ENCODE results near the gene PEPD.

DNA sequence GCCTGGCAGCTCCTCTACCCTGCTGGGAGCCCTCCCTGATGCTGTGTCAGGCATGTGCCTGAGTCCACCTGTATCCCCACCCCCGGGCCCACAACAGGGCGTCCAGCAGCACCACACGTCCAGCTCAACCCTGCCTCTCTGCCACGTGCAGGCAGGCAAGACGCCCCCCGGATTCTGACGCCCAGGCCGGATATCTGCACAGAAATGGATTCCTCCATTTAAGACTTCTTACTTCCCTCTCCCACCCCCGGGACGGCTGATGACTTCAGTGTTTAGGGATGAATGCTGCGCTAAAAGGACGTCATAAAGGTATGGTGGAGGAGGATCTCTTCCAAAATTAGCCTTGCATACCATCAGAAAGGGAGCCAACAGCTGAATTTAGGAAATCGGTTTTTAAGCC is 10.2 kb downstream of the PEPD start:
- TF ChIP-seq, protein P1, sequence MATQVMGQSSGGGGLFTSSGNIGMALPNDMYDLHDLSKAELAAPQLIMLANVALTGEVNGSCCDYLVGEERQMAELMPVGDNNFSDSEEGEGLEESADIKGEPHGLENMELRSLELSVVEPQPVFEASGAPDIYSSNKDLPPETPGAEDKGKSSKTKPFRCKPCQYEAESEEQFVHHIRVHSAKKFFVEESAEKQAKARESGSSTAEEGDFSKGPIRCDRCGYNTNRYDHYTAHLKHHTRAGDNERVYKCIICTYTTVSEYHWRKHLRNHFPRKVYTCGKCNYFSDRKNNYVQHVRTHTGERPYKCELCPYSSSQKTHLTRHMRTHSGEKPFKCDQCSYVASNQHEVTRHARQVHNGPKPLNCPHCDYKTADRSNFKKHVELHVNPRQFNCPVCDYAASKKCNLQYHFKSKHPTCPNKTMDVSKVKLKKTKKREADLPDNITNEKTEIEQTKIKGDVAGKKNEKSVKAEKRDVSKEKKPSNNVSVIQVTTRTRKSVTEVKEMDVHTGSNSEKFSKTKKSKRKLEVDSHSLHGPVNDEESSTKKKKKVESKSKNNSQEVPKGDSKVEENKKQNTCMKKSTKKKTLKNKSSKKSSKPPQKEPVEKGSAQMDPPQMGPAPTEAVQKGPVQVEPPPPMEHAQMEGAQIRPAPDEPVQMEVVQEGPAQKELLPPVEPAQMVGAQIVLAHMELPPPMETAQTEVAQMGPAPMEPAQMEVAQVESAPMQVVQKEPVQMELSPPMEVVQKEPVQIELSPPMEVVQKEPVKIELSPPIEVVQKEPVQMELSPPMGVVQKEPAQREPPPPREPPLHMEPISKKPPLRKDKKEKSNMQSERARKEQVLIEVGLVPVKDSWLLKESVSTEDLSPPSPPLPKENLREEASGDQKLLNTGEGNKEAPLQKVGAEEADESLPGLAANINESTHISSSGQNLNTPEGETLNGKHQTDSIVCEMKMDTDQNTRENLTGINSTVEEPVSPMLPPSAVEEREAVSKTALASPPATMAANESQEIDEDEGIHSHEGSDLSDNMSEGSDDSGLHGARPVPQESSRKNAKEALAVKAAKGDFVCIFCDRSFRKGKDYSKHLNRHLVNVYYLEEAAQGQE (IDR thresholded peaks at IDR 0.05): no peak
- TF ChIP-seq, protein P2, sequence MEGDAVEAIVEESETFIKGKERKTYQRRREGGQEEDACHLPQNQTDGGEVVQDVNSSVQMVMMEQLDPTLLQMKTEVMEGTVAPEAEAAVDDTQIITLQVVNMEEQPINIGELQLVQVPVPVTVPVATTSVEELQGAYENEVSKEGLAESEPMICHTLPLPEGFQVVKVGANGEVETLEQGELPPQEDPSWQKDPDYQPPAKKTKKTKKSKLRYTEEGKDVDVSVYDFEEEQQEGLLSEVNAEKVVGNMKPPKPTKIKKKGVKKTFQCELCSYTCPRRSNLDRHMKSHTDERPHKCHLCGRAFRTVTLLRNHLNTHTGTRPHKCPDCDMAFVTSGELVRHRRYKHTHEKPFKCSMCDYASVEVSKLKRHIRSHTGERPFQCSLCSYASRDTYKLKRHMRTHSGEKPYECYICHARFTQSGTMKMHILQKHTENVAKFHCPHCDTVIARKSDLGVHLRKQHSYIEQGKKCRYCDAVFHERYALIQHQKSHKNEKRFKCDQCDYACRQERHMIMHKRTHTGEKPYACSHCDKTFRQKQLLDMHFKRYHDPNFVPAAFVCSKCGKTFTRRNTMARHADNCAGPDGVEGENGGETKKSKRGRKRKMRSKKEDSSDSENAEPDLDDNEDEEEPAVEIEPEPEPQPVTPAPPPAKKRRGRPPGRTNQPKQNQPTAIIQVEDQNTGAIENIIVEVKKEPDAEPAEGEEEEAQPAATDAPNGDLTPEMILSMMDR (IDR thresholded peaks at IDR 0.05; ENCODE audit: low read depth, low read length, missing input control): no peak
- TF ChIP-seq ATF3 (IDR thresholded peaks at IDR 0.05): no peak
- TF ChIP-seq ZBTB33 (IDR thresholded peaks at IDR 0.05): no peak

All from liver (tissue), 3 donors.